Measurements from ENCODE around the gene CORIN. TPM values are rescaled to one million over a fixed set of nuclear protein-coding genes. Genes with fewer than 3 reads are reported as not detected.

Gene CORIN
- total RNA-seq, 2 donors from 2014 or later, result 0.15 to 0.50 TPM

DNA sequence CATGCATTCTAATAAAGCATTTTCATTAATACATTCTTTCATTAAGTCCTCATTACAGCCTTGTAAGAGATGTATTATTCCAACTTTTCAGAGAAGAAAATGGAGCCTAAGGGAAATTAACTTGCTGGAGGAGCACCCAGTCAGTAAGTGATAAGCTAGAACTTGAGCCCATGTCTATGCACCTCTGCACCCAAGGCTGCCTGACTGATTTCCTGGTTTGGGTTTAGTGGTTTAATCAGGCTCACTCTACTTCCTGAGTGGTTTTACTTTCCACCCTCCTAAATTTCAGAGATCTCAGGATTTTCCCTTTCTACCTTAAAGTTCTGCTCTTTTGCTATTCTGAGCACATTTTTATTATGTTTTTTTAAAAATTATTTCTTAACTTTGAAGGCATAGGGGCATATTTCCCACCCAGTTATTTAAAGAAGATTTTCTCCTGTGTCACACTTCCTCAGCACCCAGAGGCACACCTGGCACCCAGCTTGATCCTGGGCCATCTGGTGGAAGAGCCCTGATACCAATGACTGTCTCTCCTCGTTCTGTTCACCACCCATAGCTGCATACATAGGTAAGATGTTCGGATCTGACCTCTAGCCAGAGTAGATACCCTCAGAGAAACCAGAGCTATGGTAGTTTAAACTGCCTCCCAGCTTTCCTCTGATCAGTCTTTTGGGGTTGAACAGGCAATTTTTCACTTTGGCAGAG, 10.4 kb downstream of the CORIN start:
- no peak for DNase-seq
- TF ChIP-seq CTCF (IDR thresholded peaks at IDR 0.05), result no peak
- no peak overlapping the region for H3K9ac ChIP-seq (ENCODE audit: low read depth in 2 of 2, low read length in 2 of 2)
- no peak overlapping the region for H3K4me3 ChIP-seq
- no peaks in the 10 kb centered on the region for H3K4me1 ChIP-seq
- no peaks in the 10 kb centered on the region for H3K9me3 ChIP-seq
- no peaks in the 10 kb centered on the region for H3K27me3 ChIP-seq
- H3K36me3 ChIP-seq, result no peaks in the 10 kb centered on the region
- intact Hi-C loops (cut with DNase I), result no loop called here
- H3K27ac ChIP-seq, result no peak overlapping the region

- TF ChIP-seq CTCF (IDR thresholded peaks at IDR 0.05), result no peak
- no peaks in the 10 kb centered on the region for H3K4me1 ChIP-seq
- no peak overlapping the region for H3K27ac ChIP-seq
- intact Hi-C loops (cut with DNase I), result no loop called here
- H3K9ac ChIP-seq (ENCODE audit: low read depth in 2 of 2, low read length in 2 of 2), result no peak overlapping the region
- no peak overlapping the region for H3K4me3 ChIP-seq
- DNase-seq, result no peak
- H3K36me3 ChIP-seq, result no peaks in the 10 kb centered on the region
- no peaks in the 10 kb centered on the region for H3K9me3 ChIP-seq
- H3K27me3 ChIP-seq, result no peaks in the 10 kb centered on the region
These were observed 13.0 kb downstream of the CORIN start for GRCh38 chr4:47824840-47825239.

- TF ChIP-seq CTCF (IDR thresholded peaks at IDR 0.05), result no peak
- Histone ChIP-seq H3K4me3 (no peak overlapping the region), H3K9me3 (no peaks in the 10 kb centered on the region), H3K27ac (no peak overlapping the region), H3K27me3 (no peaks in the 10 kb centered on the region), H3K36me3 (no peaks in the 10 kb centered on the region), H3K4me1 (no peaks in the 10 kb centered on the region), H3K9ac (ENCODE audit: low read depth in 2 of 2, low read length in 2 of 2) (no peak overlapping the region)
- no peak for DNase-seq
- intact Hi-C loops (cut with DNase I), result no loop called here
These were observed 18.7 kb downstream of the CORIN start for GRCh38 chr4:47819178-47819577.

DNA sequence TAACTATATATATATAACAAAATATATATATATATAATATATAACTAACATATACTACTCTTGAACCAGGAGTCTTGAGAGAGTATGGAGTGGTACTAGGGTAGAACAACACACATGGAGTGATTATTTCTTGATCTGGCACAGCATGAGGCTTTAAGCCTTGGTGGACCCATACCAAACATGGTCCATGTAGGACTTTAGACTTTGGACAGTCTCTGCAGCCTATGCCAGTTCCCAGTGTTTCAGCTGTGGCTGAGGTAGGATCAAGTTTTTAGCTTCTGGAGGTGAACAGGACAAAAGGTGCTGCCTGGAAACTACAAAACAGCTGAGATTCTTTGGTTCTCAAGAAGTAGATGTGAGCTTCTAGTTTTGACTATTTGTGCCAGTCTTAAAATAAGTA, 20.6 kb downstream of the CORIN start:
- no peaks in the 10 kb centered on the region for H3K36me3 ChIP-seq
- H3K27me3 ChIP-seq, result no peaks in the 10 kb centered on the region
- H3K9ac ChIP-seq (ENCODE audit: low read depth in 2 of 2, low read length in 2 of 2), result no peak overlapping the region
- intact Hi-C loops (cut with DNase I), result no loop called here
- no peak overlapping the region for H3K27ac ChIP-seq
- H3K4me3 ChIP-seq, result no peak overlapping the region
- DNase-seq, result no peak
- no peak for TF ChIP-seq CTCF (IDR thresholded peaks at IDR 0.05)
- no peaks in the 10 kb centered on the region for H3K9me3 ChIP-seq
- no peaks in the 10 kb centered on the region for H3K4me1 ChIP-seq

- no peaks in the 10 kb centered on the region for H3K4me1 ChIP-seq
- no peak overlapping the region for H3K27ac ChIP-seq
- no peak for DNase-seq
- no peaks in the 10 kb centered on the region for H3K9me3 ChIP-seq
- no peak overlapping the region for H3K4me3 ChIP-seq
- no peaks in the 10 kb centered on the region for H3K36me3 ChIP-seq
- no peak for TF ChIP-seq CTCF (IDR thresholded peaks at IDR 0.05)
- no peak overlapping the region for H3K9ac ChIP-seq (ENCODE audit: low read depth in 2 of 2, low read length in 2 of 2)
- H3K27me3 ChIP-seq, result no peaks in the 10 kb centered on the region
- intact Hi-C loops (cut with DNase I), result no loop called here
These were observed 21.1 kb downstream of the CORIN start for GRCh38 chr4:47816748-47817147.

Measured in colonic mucosa (tissue), 4 donors.